Tibial artery (tissue), 4 donors: ENCODE data around the gene DERA.

Source experiments
- DNase-seq, 2 donors: peaks; one replicate each; pipeline ENCODE4 v3.0.0-alpha.2; 2019
- H3K27ac ChIP-seq, 2 donors: fragments of 200-600 bp; sonication (generic) in 1 of 2; 1 replicate in 1 of 2; 2 replicates in 1 of 2; pipeline ENCODE4 v1.5.1; 2018 to 2019; ENCODE audit warnings: mild to moderate bottlenecking in 1 of 2
- H3K27me3 ChIP-seq, 2 donors: fragments of 200-600 bp; sonication (generic) in 1 of 2; one replicate each; pipeline versions ENCODE4 v1.5.1 to v1.6.0; 2016 to 2019
- H3K36me3 ChIP-seq, 3 donors: fragments of 200-600 bp; sonication (generic) in 2 of 3; one replicate each; pipeline ENCODE4 v1.5.1; 2016 to 2019; ENCODE audit warnings: mild to moderate bottlenecking in 2 of 3
- H3K4me1 ChIP-seq, 4 donors: fragments of 200-600 bp; sonication (generic) in 2 of 4; 1 replicate in 3 of 4; 2 replicates in 1 of 4; pipeline ENCODE4 v1.5.1; 2016 to 2019
- H3K4me3 ChIP-seq, 2 donors: fragments of 200-600 bp; sonication (generic) in 1 of 2; 1 replicate in 1 of 2; 2 replicates in 1 of 2; pipeline ENCODE4 v1.5.1; 2018 to 2019; ENCODE audit warnings: mild to moderate bottlenecking in 2 of 2
- H3K9me3 ChIP-seq, 3 donors: fragments of 200-600 bp; sonication (generic) in 1 of 3; one replicate each; pipeline ENCODE4 v1.5.1; 2016 to 2019
- CTCF ChIP-seq, 2 experiments: fragments of 200-600 bp in 1 of 2; fragments of 450-650 bp in 1 of 2; IDR thresholded peaks; one replicate each; pipeline ENCODE4 v1.5.1; 2017 to 2019; ENCODE audit warnings: antibody characterized with exemption in 2 of 2, mild to moderate bottlenecking in 1 of 2, moderate library complexity in 1 of 2
- intact Hi-C: fragments of 100-400 bp; cut with DNase I; formaldehyde crosslinking; loops from one replicate; pipeline ENCODE4 v1.15.0; 2023; ENCODE audit warnings: low total_unique reads

DERA gene

DNA sequence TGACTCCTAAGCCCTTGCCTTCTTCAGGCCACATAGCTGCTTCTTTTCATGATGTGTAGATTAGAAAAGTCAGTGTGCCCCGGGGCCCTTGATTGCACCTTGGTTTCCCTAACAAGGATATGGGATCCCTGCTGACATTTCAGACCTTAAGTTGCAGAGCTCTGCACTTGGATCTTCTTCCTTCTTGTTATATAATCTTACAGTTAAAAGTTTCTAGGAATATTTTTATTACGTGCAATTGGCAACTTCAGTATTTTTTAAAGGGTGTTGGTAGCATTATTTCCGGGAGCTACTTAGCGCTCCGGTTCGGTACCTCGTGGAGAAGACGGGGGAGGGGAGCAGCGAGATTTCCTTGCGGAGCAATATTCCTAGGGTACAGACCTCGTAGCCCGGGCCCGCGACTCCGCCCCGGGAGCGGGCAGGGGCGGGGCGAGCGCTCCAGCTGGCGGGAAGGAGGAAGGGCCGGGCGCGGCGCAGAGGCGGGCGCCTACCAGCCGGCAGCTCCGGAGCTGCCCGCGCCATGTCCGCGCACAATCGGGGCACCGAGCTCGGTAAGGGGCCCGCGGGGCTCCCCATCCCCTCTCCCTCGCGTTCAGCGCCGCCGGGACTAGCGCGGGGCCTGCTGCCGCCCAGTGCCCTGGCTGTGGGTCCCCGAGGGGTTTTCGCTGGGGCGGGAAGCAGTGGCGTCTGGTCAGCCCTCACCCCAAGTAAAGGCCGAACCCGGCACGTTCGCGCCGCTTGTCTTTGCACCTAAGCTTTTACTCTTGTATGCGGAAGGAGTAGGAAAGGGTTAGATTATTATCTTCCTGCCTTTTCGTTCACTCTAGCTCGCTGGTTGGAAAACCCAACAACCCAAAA is at the start of gene DERA:
DERA (plus strand) TSS at position 469 of the 858 bp plus-strand sequence; CDS start at position 521, 52 bp downstream.
- peaks cover 7 to 15% (median 9%) of the 10 kb centered on the region in 3 donors for H3K36me3 ChIP-seq
- intact Hi-C loops: no loop called here
- no peaks in the 10 kb centered on the region for H3K9me3 ChIP-seq
- H3K27ac ChIP-seq: peak within 1 kb of the TSS; percentile 91 to 96
- TF ChIP-seq CTCF (IDR thresholded peaks at IDR 0.05): peak; percentile 8 to 14
- H3K27me3 ChIP-seq: no peaks in the 10 kb centered on the region
- DNase-seq: peak; percentile 76 to 89
- H3K4me3 ChIP-seq: peak within 1 kb of the TSS; percentile 73 to 93
- peaks cover 0 to 12% (median 0%) of the 10 kb centered on the region in 4 donors for H3K4me1 ChIP-seq

DNA sequence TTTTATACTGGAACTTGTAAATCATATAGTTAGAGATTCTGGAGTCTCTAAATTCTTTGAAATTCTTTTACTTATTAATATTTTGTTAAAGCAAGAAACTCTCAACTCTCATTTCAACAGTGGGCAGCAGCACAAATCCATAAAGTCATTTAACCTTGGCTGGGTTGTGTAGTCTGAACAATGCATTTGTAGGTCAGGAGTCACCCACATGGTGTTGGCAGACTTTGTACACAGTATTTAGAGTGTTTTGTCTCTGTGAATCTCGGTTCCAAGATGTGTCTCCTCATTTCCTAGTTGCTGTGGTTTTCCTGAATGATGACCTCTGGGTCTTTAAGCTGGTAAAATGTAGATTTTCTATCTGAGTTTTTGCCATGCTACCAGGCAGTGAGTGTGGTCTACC is 49.7 kb upstream of the DERA start:
- Histone ChIP-seq H3K36me3 (no peaks in the 10 kb centered on the region), H3K9me3 (no peaks in the 10 kb centered on the region), H3K4me1 (peaks cover 0 to 11% (median 0%) of the 10 kb centered on the region in 4 donors), H3K4me3 (no peak overlapping the region), H3K27me3 (no peaks in the 10 kb centered on the region), H3K27ac (no peak overlapping the region)
- intact Hi-C loops: no loop called here
- no peak for DNase-seq
- no peak for TF ChIP-seq CTCF (IDR thresholded peaks at IDR 0.05)

DNA sequence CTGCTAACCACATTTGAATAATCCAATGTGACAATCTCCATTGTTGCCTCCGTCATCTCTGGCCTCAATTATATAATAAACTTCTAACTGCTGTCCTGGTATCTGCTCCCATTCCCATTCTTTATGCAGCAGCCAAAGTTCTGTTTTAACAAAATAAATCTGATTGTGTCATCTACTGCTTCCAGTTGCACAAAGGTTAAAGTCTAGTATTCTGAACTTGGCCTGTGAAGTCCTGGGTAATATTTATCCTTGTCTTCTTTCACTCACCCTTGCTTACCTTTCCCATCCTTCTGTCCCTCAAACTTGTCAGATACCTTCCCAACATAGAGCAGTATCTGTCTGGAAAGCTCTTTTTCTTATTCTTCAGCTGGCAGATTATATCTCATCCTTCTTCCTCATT is 48.3 kb upstream of the DERA start:
- peaks cover 0 to 11% (median 0%) of the 10 kb centered on the region in 4 donors for H3K4me1 ChIP-seq
- DNase-seq: no peak
- H3K9me3 ChIP-seq: no peaks in the 10 kb centered on the region
- H3K27ac ChIP-seq: no peak overlapping the region
- no peak for TF ChIP-seq CTCF (IDR thresholded peaks at IDR 0.05)
- no peaks in the 10 kb centered on the region for H3K27me3 ChIP-seq
- no peak overlapping the region for H3K4me3 ChIP-seq
- H3K36me3 ChIP-seq: no peaks in the 10 kb centered on the region
- intact Hi-C loops: no loop called here

DNA sequence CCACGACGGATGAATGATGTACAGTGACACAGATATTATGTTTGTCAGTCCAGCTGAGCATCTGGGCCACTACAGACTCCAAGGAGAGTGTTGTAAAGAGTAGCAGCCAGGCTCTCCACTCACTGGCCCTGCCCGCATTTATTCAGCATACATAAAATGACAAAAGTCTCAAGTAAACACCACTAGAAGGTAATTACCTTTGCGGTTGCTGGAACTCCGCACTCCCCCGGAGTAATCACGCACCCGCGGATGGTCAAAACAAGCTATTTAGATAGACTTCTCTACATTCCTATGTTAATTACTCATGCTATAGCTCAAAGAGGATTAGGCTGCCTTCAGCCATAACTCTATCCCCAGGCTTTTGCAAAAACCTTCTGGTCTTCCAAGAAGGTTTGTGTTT is 47.8 kb upstream of the DERA start:
- Histone ChIP-seq H3K4me3 (no peak overlapping the region), H3K27me3 (no peaks in the 10 kb centered on the region), H3K27ac (no peak overlapping the region), H3K9me3 (no peaks in the 10 kb centered on the region), H3K4me1 (peaks cover 0 to 11% (median 0%) of the 10 kb centered on the region in 4 donors), H3K36me3 (no peaks in the 10 kb centered on the region)
- TF ChIP-seq CTCF (IDR thresholded peaks at IDR 0.05): no peak
- intact Hi-C loops: no loop called here
- no peak for DNase-seq

- Histone ChIP-seq H3K36me3 (no peaks in the 10 kb centered on the region), H3K27me3 (no peaks in the 10 kb centered on the region), H3K4me3 (no peak overlapping the region), H3K27ac (no peak overlapping the region), H3K4me1 (peaks cover 0 to 7% (median 0%) of the 10 kb centered on the region in 4 donors), H3K9me3 (no peaks in the 10 kb centered on the region)
- DNase-seq: no peak
- TF ChIP-seq CTCF (IDR thresholded peaks at IDR 0.05): no peak
- intact Hi-C loops: no loop called here
Observed at GRCh38 chr12:15863984-15864383, 47.1 kb upstream of the DERA start.
